ENCODE data around the gene CAMK1G. TPM values are rescaled to one million over a fixed set of nuclear protein-coding genes. Genes with fewer than 3 reads are reported as not detected.

The CAMK1G gene
- total and polyA plus RNA-seq, 9 donors: 7.6 to 20.2 (median 12.0) TPM

DNA sequence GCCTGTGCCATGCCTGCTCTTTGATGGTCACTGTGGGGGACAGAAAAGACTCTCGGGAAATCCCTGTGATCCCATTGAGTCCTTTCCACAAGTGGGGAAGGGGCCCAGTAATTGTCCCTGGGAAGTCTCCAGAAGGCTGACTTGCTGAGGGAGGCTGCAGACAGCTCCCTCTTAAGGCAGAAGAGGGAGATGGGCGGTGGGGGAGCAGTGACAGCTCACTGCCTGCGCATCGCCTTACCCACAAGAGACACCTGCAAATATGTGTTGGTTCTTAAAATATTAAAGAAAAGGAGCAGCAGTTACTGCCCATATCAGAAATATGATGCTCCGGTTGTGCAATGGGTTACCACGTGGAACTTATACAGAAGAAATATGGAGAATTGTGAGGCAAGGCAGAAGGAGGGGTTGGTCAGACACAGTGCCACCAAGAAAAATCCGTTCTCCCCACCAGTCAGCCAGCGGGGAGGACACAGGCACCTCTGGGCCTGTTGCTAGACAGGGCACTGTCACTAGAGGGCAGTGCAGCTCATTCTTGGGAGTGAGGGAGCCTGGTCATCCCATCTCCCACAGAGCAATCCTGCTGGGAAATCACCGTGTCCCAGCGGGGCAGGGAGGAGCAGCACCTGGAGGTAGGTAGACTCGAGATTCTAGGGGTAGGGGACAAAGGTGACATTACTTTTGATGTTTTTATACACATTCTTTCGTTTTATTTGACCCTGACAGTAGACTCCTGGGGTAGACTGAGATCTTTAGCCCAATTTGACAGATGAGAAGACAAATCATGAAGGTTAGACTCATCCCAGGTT lies 6.9 kb upstream of the CAMK1G start:
- Histone ChIP-seq H3K9me3 (no peaks in the 10 kb centered on the region), H3K36me3 (no peaks in the 10 kb centered on the region), H3K27me3 (no peaks in the 10 kb centered on the region), H3K4me1 (ENCODE audit: insufficient read depth) (no peaks in the 10 kb centered on the region), H3K4me3 (no peak overlapping the region), H3K27ac (no peak overlapping the region)
- intact Hi-C loops (cut with DNase I): loop anchor here (2.0 to 10.0 kb wide), 6 partner anchors 51 to 258 kb away; no protein-coding TSS in a partner anchor
- peak; percentile 75 to 88 (median 88) for DNase-seq
- 13% methylated on average over 12 of the region's 12 CpGs for WGBS, 3 donors
- TF ChIP-seq EP300 (IDR thresholded peaks at IDR 0.05) (no peak), POLR2A (IDR thresholded peaks at IDR 0.05) (no peak)
- TF ChIP-seq, protein P1, sequence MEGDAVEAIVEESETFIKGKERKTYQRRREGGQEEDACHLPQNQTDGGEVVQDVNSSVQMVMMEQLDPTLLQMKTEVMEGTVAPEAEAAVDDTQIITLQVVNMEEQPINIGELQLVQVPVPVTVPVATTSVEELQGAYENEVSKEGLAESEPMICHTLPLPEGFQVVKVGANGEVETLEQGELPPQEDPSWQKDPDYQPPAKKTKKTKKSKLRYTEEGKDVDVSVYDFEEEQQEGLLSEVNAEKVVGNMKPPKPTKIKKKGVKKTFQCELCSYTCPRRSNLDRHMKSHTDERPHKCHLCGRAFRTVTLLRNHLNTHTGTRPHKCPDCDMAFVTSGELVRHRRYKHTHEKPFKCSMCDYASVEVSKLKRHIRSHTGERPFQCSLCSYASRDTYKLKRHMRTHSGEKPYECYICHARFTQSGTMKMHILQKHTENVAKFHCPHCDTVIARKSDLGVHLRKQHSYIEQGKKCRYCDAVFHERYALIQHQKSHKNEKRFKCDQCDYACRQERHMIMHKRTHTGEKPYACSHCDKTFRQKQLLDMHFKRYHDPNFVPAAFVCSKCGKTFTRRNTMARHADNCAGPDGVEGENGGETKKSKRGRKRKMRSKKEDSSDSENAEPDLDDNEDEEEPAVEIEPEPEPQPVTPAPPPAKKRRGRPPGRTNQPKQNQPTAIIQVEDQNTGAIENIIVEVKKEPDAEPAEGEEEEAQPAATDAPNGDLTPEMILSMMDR (IDR thresholded peaks at IDR 0.05): peak; percentile 84 to 86 (median 85)

DNA sequence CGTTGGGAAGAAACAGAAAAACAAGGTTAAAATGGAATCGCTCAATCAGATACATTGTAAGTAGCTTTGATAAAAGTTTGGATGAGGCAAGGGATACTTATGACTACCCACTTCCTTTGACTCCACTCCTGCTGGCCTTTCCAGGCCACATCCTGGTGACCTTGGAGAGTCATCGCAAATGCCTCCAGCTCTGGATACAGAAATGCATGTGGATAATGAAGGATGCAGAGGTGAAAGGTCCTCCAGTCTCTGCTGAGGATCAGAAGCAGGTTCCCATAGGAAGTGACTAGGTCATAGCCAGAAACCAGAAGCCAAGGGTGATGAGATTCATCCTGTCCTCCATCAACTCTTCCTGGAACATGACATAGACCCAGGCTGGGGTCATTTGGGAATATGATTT lies 6.2 kb upstream of the CAMK1G start:
- DNase-seq: no peak
- no peak for TF ChIP-seq POLR2A (IDR thresholded peaks at IDR 0.05)
- TF ChIP-seq, protein P1 (IDR thresholded peaks at IDR 0.05): no peak
- Histone ChIP-seq H3K4me1 (ENCODE audit: insufficient read depth) (no peaks in the 10 kb centered on the region), H3K27ac (no peak overlapping the region), H3K9me3 (no peaks in the 10 kb centered on the region), H3K27me3 (no peaks in the 10 kb centered on the region), H3K36me3 (no peaks in the 10 kb centered on the region), H3K4me3 (no peak overlapping the region)
- intact Hi-C loops (cut with DNase I): loop anchor here (2.0 to 10.0 kb wide), 6 partner anchors 50 to 257 kb away; no protein-coding TSS in a partner anchor
- 61 to 65% (median 62%) methylated on average over 3 of the region's 3 CpGs for WGBS, 3 donors

DNA sequence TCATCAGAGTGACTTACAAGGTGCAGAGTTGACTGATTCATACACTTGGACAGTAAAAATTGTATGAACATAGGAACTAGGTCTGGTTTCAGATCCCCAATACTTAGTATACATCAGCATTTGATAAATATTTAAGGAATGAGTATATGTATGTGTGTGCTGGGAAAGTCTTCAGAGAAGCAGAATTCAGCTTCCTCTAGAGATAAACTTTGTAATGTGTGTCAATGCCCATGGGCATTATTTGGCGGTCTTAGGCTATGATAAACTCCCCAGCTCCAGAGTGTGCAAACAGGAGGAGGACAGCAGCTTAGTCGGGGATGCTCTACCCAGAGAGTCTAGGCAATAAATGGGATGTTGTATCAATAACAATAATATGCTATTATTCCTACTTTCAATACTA lies 2.9 kb upstream of the CAMK1G start:
- no peak overlapping the region for H3K4me3 ChIP-seq
- H3K27me3 ChIP-seq: no peaks in the 10 kb centered on the region
- no peak overlapping the region for H3K27ac ChIP-seq
- no peaks in the 10 kb centered on the region for H3K9me3 ChIP-seq
- WGBS, 3 donors: 69 to 87% (median 81%) methylated on average over 2 of the region's 2 CpGs
- DNase-seq: no peak
- TF ChIP-seq, protein P1 (IDR thresholded peaks at IDR 0.05): no peak
- TF ChIP-seq POLR2A (IDR thresholded peaks at IDR 0.05) (no peak), EP300 (IDR thresholded peaks at IDR 0.05) (no peak)
- intact Hi-C loops (cut with DNase I): loop anchor here in 1 of 4 donors (5.0 kb wide), 2 partner anchors 52 to 112 kb away; no protein-coding TSS in a partner anchor
- H3K4me1 ChIP-seq (ENCODE audit: insufficient read depth): peaks cover 3% of the 10 kb centered on the region
- no peaks in the 10 kb centered on the region for H3K36me3 ChIP-seq

DNA sequence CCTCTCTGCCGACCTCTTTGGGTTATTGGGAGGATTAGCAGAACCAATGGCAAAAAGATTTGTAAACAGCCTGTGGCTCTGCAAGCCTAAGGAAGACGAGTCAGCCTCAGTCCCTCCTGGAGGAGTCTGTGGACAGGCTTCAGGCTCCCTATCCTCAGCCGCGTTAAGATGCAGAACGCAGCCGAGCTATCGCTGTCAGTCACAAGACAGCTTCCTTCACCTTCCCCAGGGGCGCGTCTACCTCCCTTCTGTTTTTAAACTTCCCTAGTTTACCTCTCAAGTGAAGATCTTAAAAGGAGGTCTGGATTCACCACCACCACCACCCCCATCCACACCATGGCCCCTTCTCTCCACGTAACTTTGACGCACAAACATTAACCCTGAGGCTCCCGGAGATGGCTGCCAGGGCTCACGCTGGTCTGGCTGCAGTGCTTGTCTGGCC lies 738 bp downstream of the CAMK1G start:
- H3K9me3 ChIP-seq: no peaks in the 10 kb centered on the region
- no peak overlapping the region for H3K27ac ChIP-seq
- intact Hi-C loops (cut with DNase I): loop anchor here in 1 of 4 donors (5.0 kb wide), 2 partner anchors 48 to 108 kb away; no protein-coding TSS in a partner anchor
- H3K4me1 ChIP-seq (ENCODE audit: insufficient read depth): peaks cover 8% of the 10 kb centered on the region
- TF ChIP-seq EP300 (IDR thresholded peaks at IDR 0.05): no peak
- TF ChIP-seq, protein P1 (IDR thresholded peaks at IDR 0.05): no peak
- TF ChIP-seq POLR2A (IDR thresholded peaks at IDR 0.05): no peak
- H3K4me3 ChIP-seq: peak overlapping the region; percentile 15
- WGBS, 3 donors: 10 to 12% (median 11%) methylated on average over 13 of the region's 13 CpGs
- peak in 4 of 5 donors; percentile 19 to 64 (median 50) for DNase-seq
- no peaks in the 10 kb centered on the region for H3K36me3 ChIP-seq
- no peaks in the 10 kb centered on the region for H3K27me3 ChIP-seq

Measured in ovary (tissue), 9 donors.